ENCODE measurements around the gene TMEM222.

TMEM222 gene

DNA sequence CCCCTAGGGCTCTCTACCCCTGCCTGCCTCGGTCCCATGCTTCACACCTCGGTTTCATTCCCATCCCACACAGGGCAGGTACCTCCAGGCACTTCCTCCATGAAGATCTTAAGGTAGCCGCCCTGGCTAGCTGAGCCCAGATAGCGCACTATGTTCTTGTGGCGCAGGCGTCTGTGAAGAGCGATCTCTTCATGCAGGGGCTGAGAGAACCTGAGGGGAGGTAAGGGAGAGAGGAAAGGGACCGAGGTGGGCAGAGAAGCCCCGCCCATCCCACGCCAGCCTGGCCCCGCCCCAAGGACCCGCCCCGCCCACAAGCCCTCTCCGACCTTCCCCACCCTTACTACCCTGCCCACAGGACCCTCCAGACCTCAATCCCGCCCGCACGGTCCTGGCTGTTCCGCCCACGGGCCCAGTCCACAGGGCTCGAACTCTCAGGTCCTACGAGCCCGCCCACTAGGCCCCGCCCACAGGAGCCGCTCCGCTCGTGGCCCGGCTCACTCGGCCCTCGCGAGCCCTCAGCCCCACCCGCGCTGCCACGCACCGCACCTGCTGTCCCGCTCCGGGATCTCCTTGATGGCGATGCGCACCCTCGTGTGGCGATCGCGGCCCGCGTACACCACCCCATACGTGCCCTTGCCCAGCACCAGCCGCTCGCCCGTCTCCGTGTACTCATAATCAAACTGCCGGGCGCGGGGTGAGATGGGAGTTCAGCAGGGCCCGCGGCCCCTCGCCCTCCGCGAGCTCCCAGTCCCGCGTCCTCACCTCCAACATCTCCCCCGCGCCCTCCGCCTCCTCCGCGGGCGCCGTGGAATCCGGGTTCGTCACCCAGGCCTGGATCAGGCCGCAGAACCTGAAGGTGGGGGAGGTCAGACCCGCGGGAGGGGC lies 38.4 kb downstream of the TMEM222 start:
- peak; percentile 71 for DNase-seq

GRCh38 chr1:27361044-27361402 lies 39.1 kb downstream of the TMEM222 start:
- no peak for DNase-seq

- DNase-seq = no peak
Observed at GRCh38 chr1:27361553-27361952, 39.6 kb downstream of the TMEM222 start.

DNA sequence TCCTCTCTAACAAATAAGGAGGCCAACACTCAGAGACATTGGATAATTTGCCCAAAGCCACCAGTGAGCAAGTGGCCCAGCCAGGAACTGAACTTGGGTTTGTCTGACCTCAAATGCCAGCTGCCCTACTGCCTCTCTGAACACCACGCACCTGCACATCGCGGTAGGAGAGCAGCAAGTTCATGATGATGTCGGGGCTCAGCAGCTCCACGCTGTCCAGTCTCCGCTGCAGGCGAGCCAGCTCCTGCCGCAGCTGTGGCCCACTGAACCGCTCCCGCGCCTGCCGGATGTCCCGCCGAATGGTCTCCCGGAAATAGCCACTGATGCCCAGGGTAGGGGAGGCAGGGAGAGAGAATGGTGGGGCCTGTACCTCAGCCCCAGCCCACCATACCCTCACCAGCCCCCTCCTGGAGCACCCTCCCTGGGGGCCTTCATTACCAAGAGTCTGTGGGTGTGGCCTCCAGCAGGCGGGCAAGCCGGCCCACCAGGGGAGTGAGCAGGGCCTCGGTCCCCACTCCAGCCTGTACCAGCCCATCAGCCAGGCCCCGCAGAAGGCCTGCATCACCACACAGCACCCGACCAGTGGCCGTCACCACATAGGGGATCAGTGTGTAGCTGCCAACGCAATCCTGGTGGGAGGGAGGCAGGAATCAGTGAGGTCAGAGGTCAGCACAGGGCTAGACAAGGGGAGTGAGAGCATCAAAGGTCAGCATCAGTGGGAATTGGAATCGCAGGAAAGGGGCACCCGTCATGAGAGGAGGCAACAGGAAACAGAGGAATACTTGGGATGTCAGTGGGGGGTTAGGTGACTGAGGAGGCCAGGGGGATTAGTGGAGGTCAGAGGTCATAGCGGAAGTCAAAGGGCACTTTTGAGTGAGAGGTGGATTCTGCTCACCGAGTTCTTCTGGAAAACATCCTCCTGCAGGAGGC lies 42.1 kb downstream of the TMEM222 start:
- no peak for DNase-seq

DNA sequence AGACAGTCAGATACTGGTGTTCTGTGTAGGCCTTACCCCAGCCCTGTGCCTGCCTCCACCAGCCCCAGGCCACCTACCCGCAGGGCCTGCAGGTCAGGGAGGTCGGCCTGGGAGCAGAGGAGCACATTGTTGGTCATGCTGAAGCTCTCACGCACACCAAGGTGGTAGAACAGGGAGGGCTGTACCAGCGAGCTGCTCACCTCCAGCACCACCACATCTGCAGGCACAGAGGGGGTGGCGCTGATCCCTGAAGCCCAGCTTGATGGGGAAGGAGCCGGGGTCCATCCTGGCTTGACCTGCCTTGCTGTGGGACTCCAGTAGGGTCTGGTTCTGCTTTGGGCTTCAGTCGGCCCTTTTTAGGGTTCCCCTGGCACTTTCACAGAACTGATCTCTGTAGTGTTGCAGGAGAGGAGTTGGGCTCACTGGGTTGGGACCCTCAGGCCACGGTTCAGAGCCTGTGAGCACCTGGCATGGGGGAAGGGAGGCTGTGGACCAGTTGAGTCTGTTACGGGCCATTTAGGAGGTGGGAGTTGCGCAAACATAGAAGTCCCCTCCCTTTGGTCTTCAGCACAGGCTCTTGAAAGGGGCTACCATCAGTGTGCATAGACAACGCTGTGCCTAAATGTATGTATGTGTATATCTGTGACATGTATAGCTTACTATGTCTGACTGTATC lies 42.9 kb downstream of the TMEM222 start:
- DNase-seq = no peak

DNA sequence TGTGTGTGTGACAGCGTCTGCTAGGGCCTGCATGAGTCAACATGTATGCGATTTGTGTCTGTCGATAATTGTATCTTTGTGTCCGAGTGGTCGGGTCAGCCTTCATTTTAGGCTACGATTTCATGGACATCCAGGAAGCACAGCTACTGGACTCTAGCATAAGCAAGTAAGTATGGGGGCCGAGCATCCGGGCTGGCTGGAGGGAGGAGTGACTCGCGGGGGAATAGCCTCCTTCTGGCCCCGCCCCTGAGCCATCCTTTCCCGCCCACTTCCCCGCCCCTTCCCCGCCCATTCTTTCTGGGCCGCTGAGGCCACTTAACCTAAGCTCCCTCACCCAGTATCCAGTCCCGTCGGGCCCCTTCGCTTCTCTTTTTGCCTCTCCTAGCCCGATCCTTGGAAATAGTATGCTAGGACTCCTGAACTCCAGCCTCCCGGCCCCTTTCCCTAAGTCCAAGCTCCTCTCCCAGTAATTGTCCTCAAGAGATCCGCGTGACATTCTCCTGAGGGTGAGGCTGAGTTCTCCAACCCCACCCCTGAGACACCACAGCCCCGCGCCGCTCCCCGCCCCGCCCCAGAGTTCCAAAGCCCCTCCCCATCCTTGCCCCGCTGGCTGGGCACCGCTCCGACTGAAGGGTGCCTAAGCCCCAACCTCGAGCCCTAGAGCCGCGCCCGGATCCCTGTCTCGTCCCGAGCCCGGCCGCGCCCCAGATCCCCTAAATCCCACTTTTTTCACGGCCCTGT lies 43.6 kb downstream of the TMEM222 start:
- DNase-seq = peak; percentile 85

DNA sequence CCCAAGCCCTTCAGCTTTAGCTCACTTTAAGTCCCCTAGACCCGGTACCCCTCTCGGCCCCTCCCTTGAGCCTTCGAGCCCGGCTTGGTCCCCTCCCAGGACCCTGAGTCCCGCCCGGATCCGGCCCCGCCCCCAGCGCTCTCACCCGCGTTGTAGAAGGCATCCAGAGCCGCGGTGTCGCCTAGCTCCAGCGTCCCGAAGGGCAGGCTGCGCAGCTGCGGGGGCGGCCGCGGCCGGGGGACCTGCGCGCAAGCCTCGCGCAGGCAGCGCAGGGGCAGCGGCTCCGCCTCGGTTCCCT lies 44.1 kb downstream of the TMEM222 start:
- peak; percentile 83 for DNase-seq

GRCh38 chr1:27366411-27367159 lies 44.6 kb downstream of the TMEM222 start, which contains the start of gene MAP3K6:
MAP3K6 (minus strand) TSS chr1:27366961; CDS start chr1:27366597, 364 bp downstream.
- DNase-seq = peak; percentile 64

DNA sequence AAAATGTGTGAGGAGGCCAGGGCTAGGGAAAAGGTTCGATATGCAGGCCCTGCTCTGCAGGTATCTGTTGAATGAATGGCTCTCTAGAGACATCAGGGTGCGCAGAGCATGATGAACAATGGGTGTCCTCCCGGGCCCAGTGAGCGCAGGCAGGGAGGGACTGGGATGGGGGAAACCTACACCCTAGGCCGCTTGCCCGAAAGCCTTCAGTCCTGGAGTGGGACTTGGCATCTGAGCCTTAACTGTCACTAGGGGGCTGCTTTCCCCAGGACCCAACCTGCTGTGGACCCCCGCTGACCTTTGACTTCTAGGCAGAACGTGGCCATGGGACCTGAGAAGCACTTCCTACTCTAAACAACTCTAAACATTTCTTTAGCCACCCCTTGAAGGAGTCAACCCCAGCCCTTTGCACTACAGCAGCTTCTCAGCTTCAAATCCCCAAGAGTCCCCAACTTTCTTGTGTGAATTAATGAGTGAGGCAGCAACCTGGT lies 45.2 kb downstream of the TMEM222 start:
- no peak for DNase-seq

DNA sequence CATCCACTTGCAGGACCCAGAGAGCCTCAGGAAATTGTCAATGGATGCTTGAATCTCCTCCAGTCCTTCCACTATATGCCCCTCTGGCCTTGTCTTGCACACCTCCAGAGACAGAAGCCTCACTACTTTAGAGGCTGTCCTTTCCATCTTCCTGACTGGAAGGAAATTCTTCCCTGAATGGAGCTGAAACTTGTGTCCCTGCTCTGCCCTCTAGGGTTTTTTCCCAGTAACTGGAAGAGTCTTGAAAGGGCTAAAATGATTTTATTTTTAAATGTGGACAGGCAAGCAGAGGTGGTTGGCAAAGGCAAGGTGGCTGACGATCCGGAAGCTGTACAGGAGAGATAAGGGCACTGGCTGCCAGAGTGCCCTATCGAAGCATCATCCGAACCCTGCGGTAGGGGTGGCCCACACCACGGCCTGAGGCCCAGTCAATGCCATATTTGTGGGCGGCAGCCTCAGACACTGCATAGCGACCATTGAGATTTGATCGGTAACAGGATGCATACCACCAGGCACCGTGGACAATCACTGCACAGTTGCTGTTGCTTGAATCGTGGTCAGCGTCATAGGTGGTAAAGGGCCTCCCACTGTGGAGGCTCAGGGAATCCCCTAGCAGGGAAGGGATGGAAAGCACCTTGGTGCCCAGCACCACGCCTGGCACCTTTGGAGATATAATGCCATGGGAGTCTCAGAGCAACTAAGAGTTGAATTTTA lies 47.1 kb downstream of the TMEM222 start:
- no peak for DNase-seq

- DNase-seq = no peak
Observed at GRCh38 chr1:27372022-27372807, 50.3 kb downstream of the TMEM222 start.

DNA sequence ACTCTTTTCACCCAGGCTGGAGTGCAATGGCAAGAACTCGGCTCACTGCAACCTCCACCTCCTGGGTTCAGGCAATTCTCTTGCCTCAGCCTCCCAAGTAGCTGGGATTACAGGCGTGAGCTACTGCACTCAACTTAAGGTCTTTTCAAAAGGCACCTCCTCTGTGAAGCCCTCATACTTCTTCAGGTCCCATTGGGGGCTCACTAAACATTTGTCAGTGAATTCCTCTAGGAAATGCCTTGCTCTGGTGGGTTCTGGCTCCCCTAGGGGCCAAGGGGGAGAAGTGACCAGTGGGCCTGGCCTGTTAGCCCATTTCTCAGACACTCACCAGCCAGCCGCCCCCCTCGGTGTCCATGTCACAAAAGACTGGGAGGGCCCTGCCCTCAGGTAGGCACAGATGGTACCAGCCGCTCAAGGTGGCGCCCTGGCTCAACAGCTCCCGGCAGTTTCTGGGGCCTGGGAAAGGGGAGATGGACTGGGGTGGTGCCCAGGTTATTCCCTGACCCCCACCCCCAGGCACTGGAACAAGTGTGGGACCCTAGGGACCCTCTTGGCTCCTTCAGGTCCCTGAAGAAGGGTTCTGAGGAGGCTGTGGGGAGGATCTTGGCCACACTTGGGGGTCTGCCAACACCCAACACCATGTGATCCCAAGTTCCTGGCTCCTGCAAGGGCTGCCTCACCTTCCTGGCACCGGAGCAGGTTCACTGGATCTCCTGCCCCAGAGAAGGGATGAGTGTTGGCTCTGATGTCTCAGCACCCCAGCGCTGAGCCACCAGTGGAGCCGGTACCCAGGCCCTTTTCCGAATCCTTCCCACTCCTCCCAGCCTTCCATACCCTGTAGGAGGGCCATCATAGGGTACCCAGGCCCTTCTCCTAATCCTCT lies 51.1 kb downstream of the TMEM222 start:
- no peak for DNase-seq

GRCh38 chr1:27374362-27375086 lies 52.6 kb downstream of the TMEM222 start, which contains the start of gene FCN3:
FCN3 (minus strand) TSS chr1:27374824; CDS start chr1:27374818, 6 bp downstream.
- no peak for DNase-seq

- DNase-seq = no peak
Observed at GRCh38 chr1:27377760-27378495, 56.0 kb downstream of the TMEM222 start.

GRCh38 chr1:27379564-27380122 lies 57.7 kb downstream of the TMEM222 start:
- no peak for DNase-seq

DNA sequence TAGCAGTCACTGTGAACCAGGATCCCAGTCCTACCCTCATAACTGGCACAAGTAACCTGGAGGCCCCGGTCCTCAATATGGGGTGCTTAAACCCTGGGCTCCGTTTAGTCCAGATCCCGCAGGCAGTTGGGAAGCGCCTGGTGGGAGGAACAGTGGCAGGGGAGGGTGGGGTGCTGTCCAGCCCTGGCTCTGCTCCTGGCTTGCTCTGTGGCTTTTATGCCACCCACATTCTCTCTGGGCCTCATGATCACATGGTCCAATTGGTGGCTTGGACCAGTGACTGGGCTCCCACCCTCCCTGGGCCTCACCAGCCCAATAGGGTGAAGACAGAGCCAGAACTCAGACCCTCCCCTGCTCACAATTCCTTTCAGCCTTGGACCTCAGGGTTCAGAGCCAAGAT lies 58.3 kb downstream of the TMEM222 start:
- no peak for DNase-seq

All from CD4-positive, alpha-beta T cell treated with Interleukin-6 for 4 hours (primary cell).